MCF 10A (cell line): ENCODE data around the gene CARHSP1. TPM values are rescaled to one million over a fixed set of nuclear protein-coding genes. Genes with fewer than 3 reads are reported as not detected.

Source experiments
- BruUV-seq: library from RNA; stranded (reverse); fragments of 400-500 nt; replicated peaks from 2 replicates; lab custom pipeline; 2021; lab: Mats Ljungman, UMichigan
- CTCF ChIA-PET: fragments of 300-600 bp; sonication (Branson Sonifier 250); formaldehyde crosslinking; extraction: SDS; loops from one replicate; lab custom pipeline; 2021; ENCODE audit warnings: antibody characterized with exemption, inconsistent platforms; lab: Yijun Ruan, JAX
- POLR2A ChIA-PET: fragments of 300-600, 350-650 bp; sonication (Branson Sonifier 250); formaldehyde crosslinking; extraction: SDS; loops from one replicate; lab custom pipeline; 2020; ENCODE audit warnings: antibody characterized with exemption, inconsistent platforms; lab: Yijun Ruan, JAX
- DNase-seq: peaks from one replicate; pipeline ENCODE4 v3.0.0-alpha.2; 2018; ENCODE audit not compliant: unreplicated experiment
- H3K27ac Mint-ChIP-seq: one replicate; pipeline ENCODE4 v1.8.0; 2022; ENCODE audit warnings: mild to moderate bottlenecking, low read depth, mixed read lengths; ENCODE audit not compliant: unreplicated experiment
- H3K27me3 Mint-ChIP-seq: one replicate; pipeline ENCODE4 v1.8.0; 2022; ENCODE audit warnings: mixed read lengths; ENCODE audit not compliant: insufficient read depth, unreplicated experiment
- H3K36me3 Mint-ChIP-seq: one replicate; pipeline ENCODE4 v1.8.0; 2022; ENCODE audit warnings: mild to moderate bottlenecking, moderate library complexity, mixed read lengths; ENCODE audit not compliant: insufficient read depth, unreplicated experiment
- H3K4me1 Mint-ChIP-seq: one replicate; pipeline ENCODE4 v1.8.0; 2022; ENCODE audit warnings: mixed read lengths; ENCODE audit not compliant: insufficient read depth, unreplicated experiment
- H3K4me3 Mint-ChIP-seq: one replicate; pipeline ENCODE4 v1.8.0; 2022; ENCODE audit warnings: mild to moderate bottlenecking, moderate library complexity, mixed read lengths; ENCODE audit not compliant: unreplicated experiment
- H3K9me3 Mint-ChIP-seq: one replicate; pipeline ENCODE4 v1.8.0; 2022; ENCODE audit warnings: mixed read lengths; ENCODE audit not compliant: unreplicated experiment
- intact Hi-C: fragments of 100-400 bp; cut with micrococcal nuclease; formaldehyde crosslinking; loops from 2 replicates; pipeline ENCODE4 v1.14.1; 2022
- total RNA-seq: library from RNA; stranded (reverse); gene quantifications from 2 replicates; pipeline ENCODE4 v1.2.3, GENCODE V29; 2022
- TF ChIP-seq, protein P1 (sequence below): fragments of 200-600 bp; IDR thresholded peaks from one replicate; pipeline ENCODE4 v1.8.0; 2022; ENCODE audit warnings: antibody characterized with exemption, mild to moderate bottlenecking; ENCODE audit not compliant: unreplicated experiment

CARHSP1 gene
- total RNA-seq, 1 experiment from 2014 or later = 27.8 TPM

- intact Hi-C loops = loop anchor here (10.0 kb wide), 1 partner anchor 253 kb away; no protein-coding TSS in a partner anchor
- BruUV-seq = no TSS peak
- Mint-ChIP-seq H3K4me1 (peaks cover 32% of the 10 kb centered on the region), H3K27me3 (no peaks in the 10 kb centered on the region), H3K4me3 (no peak within 1 kb of the TSS), H3K9me3 (no peaks in the 10 kb centered on the region), H3K36me3 (peaks cover 9% of the 10 kb centered on the region), H3K27ac (no peak within 1 kb of the TSS)
- CTCF ChIA-PET = interaction anchor here (0.7 to 5.5 kb wide), 12 partner anchors 9 to 315 kb away, joined by 3 to 56 read pairs (median 15); partner anchors contain the start of gene CARHSP1
- TF ChIP-seq, protein P1, sequence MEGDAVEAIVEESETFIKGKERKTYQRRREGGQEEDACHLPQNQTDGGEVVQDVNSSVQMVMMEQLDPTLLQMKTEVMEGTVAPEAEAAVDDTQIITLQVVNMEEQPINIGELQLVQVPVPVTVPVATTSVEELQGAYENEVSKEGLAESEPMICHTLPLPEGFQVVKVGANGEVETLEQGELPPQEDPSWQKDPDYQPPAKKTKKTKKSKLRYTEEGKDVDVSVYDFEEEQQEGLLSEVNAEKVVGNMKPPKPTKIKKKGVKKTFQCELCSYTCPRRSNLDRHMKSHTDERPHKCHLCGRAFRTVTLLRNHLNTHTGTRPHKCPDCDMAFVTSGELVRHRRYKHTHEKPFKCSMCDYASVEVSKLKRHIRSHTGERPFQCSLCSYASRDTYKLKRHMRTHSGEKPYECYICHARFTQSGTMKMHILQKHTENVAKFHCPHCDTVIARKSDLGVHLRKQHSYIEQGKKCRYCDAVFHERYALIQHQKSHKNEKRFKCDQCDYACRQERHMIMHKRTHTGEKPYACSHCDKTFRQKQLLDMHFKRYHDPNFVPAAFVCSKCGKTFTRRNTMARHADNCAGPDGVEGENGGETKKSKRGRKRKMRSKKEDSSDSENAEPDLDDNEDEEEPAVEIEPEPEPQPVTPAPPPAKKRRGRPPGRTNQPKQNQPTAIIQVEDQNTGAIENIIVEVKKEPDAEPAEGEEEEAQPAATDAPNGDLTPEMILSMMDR = no peak
- DNase-seq = no peak
- POLR2A ChIA-PET = interaction anchor here (0.6 kb wide), 1 partner anchor 82 kb away, joined by 5 read pairs; no protein-coding TSS in a partner anchor
These were observed 13.3 kb upstream of the CARHSP1 start, which contains the start of gene LITAFD for GRCh38 chr16:8882041-8882617. TSS of gene LITAFD (plus strand) at chr16:8882351. CDS start at chr16:8884356, 2,005 bp downstream.

DNA sequence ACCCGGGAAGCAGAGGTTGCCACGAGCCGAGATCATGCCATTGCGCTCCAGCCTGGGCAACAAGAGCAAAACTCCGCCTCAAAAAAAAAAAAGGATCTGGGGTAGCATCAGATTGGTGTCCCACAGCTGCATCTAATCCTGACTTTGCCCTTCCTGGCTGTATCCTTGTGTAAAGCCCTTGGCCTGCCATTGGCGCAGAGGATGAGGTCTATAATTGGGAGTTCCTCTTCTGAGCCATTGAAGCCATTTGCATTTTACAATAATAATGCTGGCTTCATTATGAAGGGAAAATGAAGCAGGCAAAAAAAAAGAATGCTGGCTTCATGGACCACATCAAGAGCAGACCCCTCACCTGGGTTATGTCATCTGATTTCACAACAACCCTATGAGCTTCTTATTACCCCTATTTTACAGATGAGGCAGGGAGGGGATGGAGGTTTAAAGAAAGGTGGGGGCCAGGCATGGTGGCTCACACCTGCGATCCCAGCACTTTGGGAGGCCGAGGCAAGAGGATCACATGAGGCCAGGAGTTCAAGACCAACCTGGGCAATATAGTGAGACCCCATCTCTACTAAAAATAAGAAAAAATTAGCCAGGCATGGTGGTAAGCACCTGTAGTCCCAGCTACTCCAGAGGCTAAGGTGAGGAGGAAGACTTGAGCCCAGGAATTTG lies 12.2 kb upstream of the CARHSP1 start:
- ChIA-PET POLR2A (interaction anchor here (0.6 to 1.8 kb wide), 3 partner anchors 10 to 146 kb away, joined by 3 to 14 read pairs (median 3); partner anchors contain the start of gene CARHSP1), CTCF (interaction anchor here (0.7 to 5.5 kb wide), 31 partner anchors 10 to 314 kb away, joined by 3 to 56 read pairs (median 6); partner anchors contain the start of genes CARHSP1 and PMM2)
- TF ChIP-seq, protein P1 = no peak
- H3K4me1 Mint-ChIP-seq = peaks cover 23% of the 10 kb centered on the region
- no TSS peak for BruUV-seq
- no peak overlapping the region for H3K4me3 Mint-ChIP-seq
- no peak for DNase-seq
- peaks cover 6% of the 10 kb centered on the region for H3K36me3 Mint-ChIP-seq
- intact Hi-C loops = loop anchor here (1.0 to 10.0 kb wide), 4 partner anchors 84 to 314 kb away; partner anchors contain the start of genes PMM2 and TMEM186
- H3K9me3 Mint-ChIP-seq = no peaks in the 10 kb centered on the region
- no peaks in the 10 kb centered on the region for H3K27me3 Mint-ChIP-seq
- H3K27ac Mint-ChIP-seq = no peak overlapping the region

- peaks cover 4% of the 10 kb centered on the region for H3K36me3 Mint-ChIP-seq
These were observed 9.7 kb upstream of the CARHSP1 start for GRCh38 chr16:8878523-8878911.

More at GRCh38 chr16:8878523-8878911, 9.7 kb upstream of the CARHSP1 start:
- no peaks in the 10 kb centered on the region for H3K9me3 Mint-ChIP-seq
- H3K4me3 Mint-ChIP-seq = no peak overlapping the region
- TF ChIP-seq, protein P1 = no peak
- DNase-seq = peak; percentile 84
- no peaks in the 10 kb centered on the region for H3K27me3 Mint-ChIP-seq
- H3K4me1 Mint-ChIP-seq = peaks cover 12% of the 10 kb centered on the region
- ChIA-PET CTCF (interaction anchor here (0.5 to 5.5 kb wide), 7 partner anchors 12 to 1935 kb away, joined by 3 to 56 read pairs (median 15); no protein-coding TSS in a partner anchor), POLR2A (interaction anchor here (0.6 to 1.3 kb wide), 4 partner anchors 10 to 214 kb away, joined by 3 to 8 read pairs (median 3); partner anchors contain the start of gene CARHSP1)
- BruUV-seq = no TSS peak
- peak overlapping the region; percentile 25 for H3K27ac Mint-ChIP-seq
- intact Hi-C loops = no loop called here
